Osteoblast (primary cell): Measurements from ENCODE around the gene CCDC6. TPM values are rescaled to one million over a fixed set of nuclear protein-coding genes. Genes with fewer than 3 reads are reported as not detected.
A peak's percentile ranks its signal among the peaks of the same experiment; 100 is the strongest.
"Not testable (repeated sequence)": the region's sequence is repeated elsewhere in the genome, so short reads cannot be mapped to it uniquely, and the experiment has no call there.

Source experiments
- DNase-seq: peaks from one replicate; pipeline ENCODE4 v3.0.0; 2011; ENCODE audit warnings: low spot score, mixed read lengths; ENCODE audit not compliant: insufficient read length; ENCODE audit errors: missing footprints
- H2AFZ ChIP-seq: 2 replicates; pipeline ENCODE4 v1.6.0; 2011; ENCODE audit warnings: mild to moderate bottlenecking, low read length
- H3K27ac ChIP-seq: 2 replicates; pipeline ENCODE4 v1.5.1; 2011; ENCODE audit warnings: mild to moderate bottlenecking, low read depth, low read length, moderate library complexity
- H3K27me3 ChIP-seq: 2 replicates; pipeline ENCODE4 v1.6.0; 2012; ENCODE audit warnings: mild to moderate bottlenecking, control low read depth, inconsistent platforms, low read length, moderate library complexity; ENCODE audit not compliant: insufficient read depth
- H3K36me3 ChIP-seq: 2 replicates; pipeline ENCODE4 v1.5.1; 2011; ENCODE audit warnings: mild to moderate bottlenecking, low read length, control low read depth, moderate library complexity; ENCODE audit not compliant: insufficient read depth
- H3K4me1 ChIP-seq: 2 replicates; pipeline ENCODE4 v1.5.1; 2011; ENCODE audit warnings: mild to moderate bottlenecking, low read length, control low read depth, moderate library complexity; ENCODE audit not compliant: insufficient read depth
- H3K4me2 ChIP-seq: 2 replicates; pipeline ENCODE4 v1.6.0; 2011; ENCODE audit warnings: mild to moderate bottlenecking, low read length; ENCODE audit not compliant: insufficient read depth
- H3K4me3 ChIP-seq: fragments of 200-600 bp; sonication (generic); 3 replicates; pipeline ENCODE4 v1.5.1; 2012; ENCODE audit warnings: mild to moderate bottlenecking, low read length, inconsistent platforms; ENCODE audit not compliant: insufficient read depth
- H3K79me2 ChIP-seq: 2 replicates; pipeline ENCODE4 v1.6.0; 2012; ENCODE audit warnings: mild to moderate bottlenecking, low read length, control low read depth, inconsistent platforms; ENCODE audit not compliant: insufficient read depth
- H3K9me3 ChIP-seq: 2 replicates; pipeline ENCODE4 v1.5.1; 2011; ENCODE audit warnings: low read depth, low read length, control low read depth
- H4K20me1 ChIP-seq: 2 replicates; pipeline ENCODE4 v1.6.0; 2012; ENCODE audit warnings: mild to moderate bottlenecking, low read length, control low read depth; ENCODE audit not compliant: insufficient read depth
- CTCF ChIP-seq: IDR thresholded peaks from 2 replicates; pipeline ENCODE4 v1.5.1; 2011; ENCODE audit warnings: mild to moderate bottlenecking, low read depth, low read length, moderate library complexity; ENCODE audit errors: extremely low read depth
- total RNA-seq: library from RNA; depleted of rRNA; stranded (reverse); fragments of >200 nt; gene quantifications from 2 replicates; pipeline ENCODE4 v1.2.3, GENCODE V29; 2012

CCDC6 gene
- 51.8 and 58.3 TPM in 2 replicates for total RNA-seq

DNA sequence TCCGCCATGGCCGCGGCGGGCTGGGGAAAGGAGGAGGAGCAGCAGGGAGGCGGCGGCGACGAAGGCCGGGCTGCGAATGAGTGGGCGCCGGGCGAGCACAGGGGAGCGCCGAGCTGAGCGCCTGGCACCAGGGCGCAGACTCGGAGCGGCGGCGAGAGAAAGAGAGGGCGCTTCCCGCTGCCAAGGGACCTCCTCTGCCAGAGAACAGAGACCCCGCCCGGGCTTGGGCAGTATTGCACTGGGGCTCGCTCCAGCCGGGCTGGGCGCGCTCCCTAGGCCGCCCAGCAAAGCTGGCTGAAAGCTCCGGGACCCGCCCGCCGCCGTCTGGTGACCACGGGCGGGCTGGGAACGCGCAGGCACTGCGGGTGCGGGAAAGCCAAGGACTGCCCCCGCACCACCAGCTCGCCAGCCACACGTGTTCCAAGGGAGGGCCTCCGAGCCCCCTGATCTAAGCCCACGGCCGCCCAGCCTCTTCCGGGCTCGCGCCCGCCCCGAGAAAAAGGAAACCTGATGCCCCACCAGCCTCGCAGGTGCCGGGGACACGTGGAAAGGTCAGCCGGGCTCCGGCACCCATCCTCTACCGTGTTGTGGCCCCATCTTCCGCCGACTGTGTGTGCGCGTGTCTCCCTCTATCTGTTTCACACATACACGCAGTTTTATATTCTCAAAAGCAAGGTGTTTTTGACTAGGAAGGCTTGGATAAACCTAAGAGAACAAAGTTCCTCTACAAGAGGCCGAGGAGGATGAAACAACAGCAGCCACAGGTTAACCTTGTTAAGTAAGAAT, at the start of gene CCDC6:
CCDC6 (minus strand) TSS at position 140 of the 786 bp plus-strand sequence; CDS start at position 8, 132 bp downstream.
- peak within 1 kb of the TSS; percentile 93 for H2AFZ ChIP-seq
- no peaks in the 10 kb centered on the region for H3K9me3 ChIP-seq
- H4K20me1 ChIP-seq = peaks cover 22% of the 10 kb centered on the region
- peak; percentile 51 for TF ChIP-seq CTCF
- H3K4me1 ChIP-seq = peaks cover 25% of the 10 kb centered on the region
- DNase-seq = peak; percentile 96
- H3K79me2 ChIP-seq = peaks cover 44% of the 10 kb centered on the region
- peak within 1 kb of the TSS; percentile 97 for H3K4me3 ChIP-seq
- peak within 1 kb of the TSS; percentile 84 for H3K4me2 ChIP-seq
- H3K27me3 ChIP-seq = no peaks in the 10 kb centered on the region
- H3K27ac ChIP-seq = peak within 1 kb of the TSS; percentile 95
- no peaks in the 10 kb centered on the region for H3K36me3 ChIP-seq

DNA sequence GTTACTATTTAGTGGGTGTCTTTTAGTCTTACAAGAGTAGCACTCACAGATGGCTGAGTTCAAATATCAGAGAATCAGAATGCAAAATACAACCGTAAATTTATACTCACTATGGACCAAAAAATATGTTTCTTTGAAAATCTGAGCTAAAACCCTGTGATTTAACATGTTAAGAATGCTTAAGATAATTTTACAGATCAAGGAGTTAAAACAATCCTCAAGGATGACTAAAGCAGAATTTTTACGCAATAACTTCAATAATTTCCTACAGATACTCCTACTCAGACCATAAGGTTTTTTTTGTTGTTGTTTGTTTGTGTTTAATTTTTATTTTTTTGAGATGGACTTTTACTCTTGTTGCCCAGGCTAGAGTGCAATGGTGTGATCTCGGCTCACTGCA, 47.9 kb upstream of the CCDC6 start:
- Histone ChIP-seq H3K4me2 (peak overlapping the region; percentile 24), H3K27me3 (no peaks in the 10 kb centered on the region), H4K20me1 (no peaks in the 10 kb centered on the region), H3K4me3 (no peak overlapping the region), H3K79me2 (no peaks in the 10 kb centered on the region), H3K9me3 (no peaks in the 10 kb centered on the region), H3K4me1 (no peaks in the 10 kb centered on the region), H2AFZ (peak overlapping the region; percentile 14), H3K27ac (no peak overlapping the region), H3K36me3 (no peaks in the 10 kb centered on the region)
- TF ChIP-seq CTCF = no peak
- DNase-seq = no peak

GRCh38 chr10:59953711-59954110, 47.4 kb upstream of the CCDC6 start:
- not testable (repeated sequence) for H3K27ac ChIP-seq, DNase-seq, H3K79me2 ChIP-seq, H2AFZ ChIP-seq, H3K27me3 ChIP-seq, H3K36me3 ChIP-seq, H3K4me3 ChIP-seq, H4K20me1 ChIP-seq, H3K4me1 ChIP-seq, H3K9me3 ChIP-seq
- peak overlapping the region; percentile 24 for H3K4me2 ChIP-seq

DNA sequence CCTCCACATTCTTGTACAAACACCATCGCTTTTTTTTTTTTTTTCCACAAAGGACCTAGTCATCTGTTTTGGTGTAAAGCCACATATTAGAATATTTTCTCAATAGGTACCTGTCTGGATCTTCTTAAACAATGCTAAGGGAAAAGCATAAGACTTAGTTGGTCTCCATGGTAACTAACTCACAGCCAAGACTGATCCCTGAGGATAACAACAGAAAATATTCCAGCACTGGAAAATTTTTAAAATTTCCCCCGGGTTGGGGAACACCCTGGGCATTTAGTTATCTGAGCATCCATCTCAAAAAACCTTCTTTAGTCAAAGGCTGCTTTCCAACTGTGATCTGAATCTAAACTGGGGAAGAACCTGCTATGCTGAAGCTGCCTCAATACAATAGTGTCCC, 43.7 kb upstream of the CCDC6 start:
- H3K27me3 ChIP-seq = no peaks in the 10 kb centered on the region
- no peak overlapping the region for H3K4me2 ChIP-seq
- no peaks in the 10 kb centered on the region for H3K9me3 ChIP-seq
- H3K36me3 ChIP-seq = no peaks in the 10 kb centered on the region
- H4K20me1 ChIP-seq = no peaks in the 10 kb centered on the region
- no peaks in the 10 kb centered on the region for H3K4me1 ChIP-seq
- no peak overlapping the region for H2AFZ ChIP-seq
- no peak for TF ChIP-seq CTCF
- no peak overlapping the region for H3K27ac ChIP-seq
- H3K79me2 ChIP-seq = no peaks in the 10 kb centered on the region
- DNase-seq = no peak
- H3K4me3 ChIP-seq = no peak overlapping the region
